Calu3 (cell line): Measurements from ENCODE around the gene LSS. TPM values are rescaled to one million over a fixed set of nuclear protein-coding genes. Genes with fewer than 3 reads are reported as not detected.
"Not testable (repeated sequence)": the region's sequence is repeated elsewhere in the genome, so short reads cannot be mapped to it uniquely, and the experiment has no call there.

Source experiments
- BruUV-seq: library from RNA; stranded (reverse); fragments of 400-500 nt; replicated peaks from 2 replicates; lab custom pipeline; 2021; lab: Mats Ljungman, UMichigan
- CTCF ChIA-PET: fragments of 300-600 bp; sonication (Branson Sonifier 250); formaldehyde crosslinking; loops from one replicate; lab custom pipeline; 2022; ENCODE audit warnings: antibody characterized with exemption; lab: Charles Lee
- DNase-seq: peaks from one replicate; pipeline ENCODE4 v3.0.0; 2022
- H3K27ac Mint-ChIP-seq: one replicate; pipeline ENCODE4 v1.8.0; 2022; ENCODE audit warnings: mixed read lengths; ENCODE audit not compliant: unreplicated experiment
- H3K27me3 Mint-ChIP-seq: one replicate; pipeline ENCODE4 v1.8.0; 2022; ENCODE audit warnings: mixed read lengths; ENCODE audit not compliant: unreplicated experiment
- H3K36me3 Mint-ChIP-seq: one replicate; pipeline ENCODE4 v1.8.0; 2022; ENCODE audit warnings: mild to moderate bottlenecking, moderate library complexity, mixed read lengths; ENCODE audit not compliant: insufficient read depth, unreplicated experiment
- H3K4me1 Mint-ChIP-seq: one replicate; pipeline ENCODE4 v1.8.0; 2022; ENCODE audit warnings: mild to moderate bottlenecking, low read depth, mixed read lengths; ENCODE audit not compliant: unreplicated experiment
- H3K4me3 Mint-ChIP-seq: one replicate; pipeline ENCODE4 v1.8.0; 2022; ENCODE audit warnings: mild to moderate bottlenecking, low read depth, moderate library complexity, mixed read lengths; ENCODE audit not compliant: unreplicated experiment
- H3K9me3 Mint-ChIP-seq: one replicate; pipeline ENCODE4 v1.8.0; 2022; ENCODE audit warnings: low read depth, mixed read lengths; ENCODE audit not compliant: unreplicated experiment
- intact Hi-C: fragments of 100-400 bp; cut with micrococcal nuclease; formaldehyde crosslinking; loops from one replicate; pipeline ENCODE4 v1.10.0; 2022; ENCODE audit not compliant: unreplicated experiment
- total RNA-seq: library from RNA; stranded (reverse); gene quantifications from 2 replicates; pipeline ENCODE4 v1.2.3, GENCODE V29; 2022
- TF ChIP-seq, protein P1 (sequence below): fragments of 200-600 bp; IDR thresholded peaks from one replicate; pipeline ENCODE4 v1.8.0; 2022; ENCODE audit warnings: antibody characterized with exemption; ENCODE audit not compliant: unreplicated experiment

Gene LSS
- total RNA-seq, 1 experiment from 2014 or later = 55.1 TPM

DNA sequence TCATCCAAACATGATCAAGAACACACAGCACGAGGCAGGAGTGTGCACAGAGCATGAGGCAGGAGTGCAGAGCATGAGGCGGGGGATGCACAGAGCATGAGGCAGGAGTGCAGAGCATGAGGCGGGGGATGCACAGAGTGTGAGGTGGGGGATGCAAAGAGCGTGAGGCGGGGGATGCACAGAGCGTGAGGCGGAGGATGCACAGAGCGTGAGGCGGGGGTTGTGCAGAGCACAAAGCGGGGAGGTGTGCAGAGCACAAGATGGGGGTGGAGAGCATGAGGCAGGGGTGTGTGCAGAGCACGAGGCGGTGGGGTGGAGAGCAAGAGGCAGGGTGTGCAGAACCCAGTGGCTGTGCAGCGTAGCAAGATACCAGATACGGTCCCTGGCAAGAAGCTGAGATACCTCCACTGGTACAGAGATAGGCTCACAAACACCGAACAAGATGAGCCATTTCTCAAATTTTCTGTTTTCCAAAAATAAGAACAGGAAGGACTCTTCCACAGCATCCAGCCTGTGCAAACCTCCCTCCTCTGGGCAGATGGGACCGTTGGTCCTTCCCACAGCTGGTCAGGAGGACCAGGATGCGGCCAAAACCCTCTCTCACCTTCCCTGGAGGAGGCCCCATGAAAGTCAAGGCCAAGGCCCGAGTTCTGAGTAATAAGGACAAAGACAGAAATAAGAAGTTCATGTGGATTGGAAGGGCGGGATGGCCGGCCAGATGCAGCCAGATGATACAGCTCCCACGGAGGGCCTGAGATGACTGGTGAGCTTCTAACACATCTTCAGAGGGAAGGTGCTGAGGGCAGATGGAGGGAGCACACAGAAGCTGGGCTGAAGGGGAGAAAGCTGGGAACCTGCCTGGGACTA, 56.3 kb downstream of the LSS start:
- CTCF ChIA-PET = no interaction called here
- Mint-ChIP-seq H3K36me3 (no peaks in the 10 kb centered on the region), H3K27ac (no peak overlapping the region), H3K9me3 (no peaks in the 10 kb centered on the region), H3K4me3 (no peak overlapping the region), H3K27me3 (peaks cover 27% of the 10 kb centered on the region), H3K4me1 (no peaks in the 10 kb centered on the region)
- BruUV-seq = no TSS peak
- TF ChIP-seq, protein P1, sequence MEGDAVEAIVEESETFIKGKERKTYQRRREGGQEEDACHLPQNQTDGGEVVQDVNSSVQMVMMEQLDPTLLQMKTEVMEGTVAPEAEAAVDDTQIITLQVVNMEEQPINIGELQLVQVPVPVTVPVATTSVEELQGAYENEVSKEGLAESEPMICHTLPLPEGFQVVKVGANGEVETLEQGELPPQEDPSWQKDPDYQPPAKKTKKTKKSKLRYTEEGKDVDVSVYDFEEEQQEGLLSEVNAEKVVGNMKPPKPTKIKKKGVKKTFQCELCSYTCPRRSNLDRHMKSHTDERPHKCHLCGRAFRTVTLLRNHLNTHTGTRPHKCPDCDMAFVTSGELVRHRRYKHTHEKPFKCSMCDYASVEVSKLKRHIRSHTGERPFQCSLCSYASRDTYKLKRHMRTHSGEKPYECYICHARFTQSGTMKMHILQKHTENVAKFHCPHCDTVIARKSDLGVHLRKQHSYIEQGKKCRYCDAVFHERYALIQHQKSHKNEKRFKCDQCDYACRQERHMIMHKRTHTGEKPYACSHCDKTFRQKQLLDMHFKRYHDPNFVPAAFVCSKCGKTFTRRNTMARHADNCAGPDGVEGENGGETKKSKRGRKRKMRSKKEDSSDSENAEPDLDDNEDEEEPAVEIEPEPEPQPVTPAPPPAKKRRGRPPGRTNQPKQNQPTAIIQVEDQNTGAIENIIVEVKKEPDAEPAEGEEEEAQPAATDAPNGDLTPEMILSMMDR = no peak
- intact Hi-C loops = no loop called here
- DNase-seq = no peak

DNA sequence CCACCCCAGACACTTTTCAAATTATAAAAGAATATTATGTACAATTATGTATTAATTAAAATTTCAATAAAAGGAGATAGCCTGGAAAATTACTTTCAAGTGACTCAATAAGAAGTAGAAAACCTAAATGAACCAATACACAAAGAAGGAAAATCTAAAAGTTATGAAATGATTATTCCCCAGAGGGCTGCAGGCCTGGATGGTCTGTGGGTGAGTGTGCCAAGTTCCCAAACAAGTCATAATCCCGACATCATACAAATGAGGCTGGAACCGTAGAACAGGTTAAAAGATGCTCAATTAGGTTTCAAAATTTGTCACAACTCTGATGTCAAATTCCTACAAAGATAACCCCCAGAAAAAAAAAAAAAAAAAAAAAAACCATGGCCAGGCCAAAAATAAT, 57.0 kb downstream of the LSS start:
- Mint-ChIP-seq H3K27me3 (peaks cover 24% of the 10 kb centered on the region), H3K27ac (no peak overlapping the region), H3K4me3 (no peak overlapping the region), H3K36me3 (no peaks in the 10 kb centered on the region), H3K9me3 (no peaks in the 10 kb centered on the region), H3K4me1 (no peaks in the 10 kb centered on the region)
- CTCF ChIA-PET = no interaction called here
- no TSS peak for BruUV-seq
- DNase-seq = no peak
- TF ChIP-seq, protein P1 = no peak
- intact Hi-C loops = no loop called here

DNA sequence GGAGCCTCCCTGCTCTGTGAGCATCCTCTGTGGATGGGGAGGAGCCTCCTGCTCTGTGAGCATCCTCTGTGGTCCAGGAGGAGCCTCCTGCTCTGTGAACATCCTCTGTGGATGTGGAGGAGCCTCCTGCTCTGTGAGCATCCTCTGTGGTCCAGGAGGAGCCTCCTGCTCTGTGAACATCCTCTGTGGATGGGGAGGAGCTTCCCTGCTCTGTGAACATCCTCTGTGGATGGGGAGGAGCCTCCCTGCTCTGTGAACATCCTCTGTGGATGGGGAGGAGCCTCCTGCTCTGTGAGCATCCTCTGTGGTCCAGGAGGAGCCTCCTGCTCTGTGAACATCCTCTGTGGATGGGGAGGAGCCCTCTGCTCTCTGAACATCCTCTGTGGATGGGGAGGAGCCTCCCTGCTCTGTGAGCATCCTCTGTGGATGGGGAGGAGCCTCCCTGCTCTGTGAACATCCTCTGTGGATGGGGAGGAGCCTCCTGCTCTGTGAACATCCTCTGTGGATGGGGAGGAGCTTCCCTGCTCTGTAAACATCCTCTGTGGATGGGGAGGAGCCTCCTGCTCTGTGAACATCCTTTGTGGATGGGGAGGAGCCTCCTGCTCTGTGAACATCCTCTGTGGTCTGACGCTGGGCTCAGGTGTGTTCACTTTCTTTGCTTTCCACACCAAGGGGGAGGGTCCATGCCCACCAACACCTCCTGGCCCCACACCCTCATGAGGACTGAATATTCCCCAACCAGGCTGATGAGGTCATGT, 58.0 kb downstream of the LSS start:
- H3K36me3 Mint-ChIP-seq, BruUV-seq, DNase-seq, H3K4me1 Mint-ChIP-seq, intact Hi-C loops, CTCF ChIA-PET, H3K4me3 Mint-ChIP-seq, H3K27ac Mint-ChIP-seq, H3K9me3 Mint-ChIP-seq: not testable (repeated sequence)
- peaks cover 15% of the 10 kb centered on the region for H3K27me3 Mint-ChIP-seq

DNA sequence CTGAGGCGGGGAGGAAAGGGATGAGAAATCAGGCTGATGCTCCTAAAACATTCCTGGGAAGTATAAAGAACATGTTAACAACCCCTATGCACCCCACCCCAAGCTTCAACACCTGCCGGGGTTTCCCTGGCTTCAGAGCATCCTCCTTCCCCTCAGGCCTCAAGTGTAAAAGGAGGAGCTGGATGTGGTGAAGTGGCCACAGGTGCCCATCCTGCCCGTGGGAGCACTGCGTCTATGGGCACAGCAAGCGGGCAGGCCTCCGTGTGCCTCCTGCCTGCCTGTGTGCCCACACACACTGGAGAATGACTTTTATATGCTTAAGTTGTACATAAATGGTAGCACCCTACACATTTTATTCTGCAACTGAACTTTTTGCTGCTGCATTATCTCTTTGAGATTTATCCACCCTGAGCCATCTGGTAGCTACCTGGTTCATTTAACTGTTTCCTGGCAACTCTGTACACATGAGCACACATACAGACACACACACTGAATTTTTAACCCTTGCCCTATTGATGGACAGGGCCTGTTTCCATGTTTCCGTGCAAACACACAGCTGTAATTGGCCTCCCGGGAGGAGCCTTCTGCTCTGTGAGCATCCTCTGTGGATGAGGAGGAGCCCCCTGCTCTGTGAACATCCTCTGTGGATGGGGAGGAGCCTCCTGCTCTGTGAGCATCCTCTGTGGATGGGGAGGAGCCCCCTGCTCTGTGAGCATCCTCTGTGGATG, 59.8 kb downstream of the LSS start:
- Mint-ChIP-seq H3K9me3 (no peaks in the 10 kb centered on the region), H3K4me1 (no peaks in the 10 kb centered on the region), H3K36me3 (no peaks in the 10 kb centered on the region), H3K4me3 (no peak overlapping the region), H3K27me3 (no peaks in the 10 kb centered on the region), H3K27ac (no peak overlapping the region)
- TF ChIP-seq, protein P1 = no peak
- DNase-seq = no peak
- CTCF ChIA-PET = no interaction called here
- intact Hi-C loops = no loop called here
- no TSS peak for BruUV-seq
